Cardiac septum (tissue), 1 donor: ENCODE data around the gene EIPR1. TPM values are rescaled to one million over a fixed set of nuclear protein-coding genes. Genes with fewer than 3 reads are reported as not detected.

ENCODE experiments used
- DNase-seq: peaks from one replicate; pipeline ENCODE4 v3.0.0-alpha.2; 2020; ENCODE audit warnings: low spot score
- intact Hi-C: fragments of 100-400 bp; cut with DNase I; formaldehyde crosslinking; loops from one replicate; pipeline ENCODE4 v1.14.0; 2022
- total RNA-seq: library from RNA; stranded (reverse); fragmentation: NEBNext Ultra II Directional; extraction: Animal tissue kit (Norgen Biotek cat#: 25700); gene quantifications from one replicate; pipeline ENCODE4 v1.2.1, GENCODE V29; 2021
- donor health status: DM: no; HTN: no; CAD: no.

The EIPR1 gene
- total RNA-seq, 1 donor from 2014 or later = 10.5 TPM

DNA sequence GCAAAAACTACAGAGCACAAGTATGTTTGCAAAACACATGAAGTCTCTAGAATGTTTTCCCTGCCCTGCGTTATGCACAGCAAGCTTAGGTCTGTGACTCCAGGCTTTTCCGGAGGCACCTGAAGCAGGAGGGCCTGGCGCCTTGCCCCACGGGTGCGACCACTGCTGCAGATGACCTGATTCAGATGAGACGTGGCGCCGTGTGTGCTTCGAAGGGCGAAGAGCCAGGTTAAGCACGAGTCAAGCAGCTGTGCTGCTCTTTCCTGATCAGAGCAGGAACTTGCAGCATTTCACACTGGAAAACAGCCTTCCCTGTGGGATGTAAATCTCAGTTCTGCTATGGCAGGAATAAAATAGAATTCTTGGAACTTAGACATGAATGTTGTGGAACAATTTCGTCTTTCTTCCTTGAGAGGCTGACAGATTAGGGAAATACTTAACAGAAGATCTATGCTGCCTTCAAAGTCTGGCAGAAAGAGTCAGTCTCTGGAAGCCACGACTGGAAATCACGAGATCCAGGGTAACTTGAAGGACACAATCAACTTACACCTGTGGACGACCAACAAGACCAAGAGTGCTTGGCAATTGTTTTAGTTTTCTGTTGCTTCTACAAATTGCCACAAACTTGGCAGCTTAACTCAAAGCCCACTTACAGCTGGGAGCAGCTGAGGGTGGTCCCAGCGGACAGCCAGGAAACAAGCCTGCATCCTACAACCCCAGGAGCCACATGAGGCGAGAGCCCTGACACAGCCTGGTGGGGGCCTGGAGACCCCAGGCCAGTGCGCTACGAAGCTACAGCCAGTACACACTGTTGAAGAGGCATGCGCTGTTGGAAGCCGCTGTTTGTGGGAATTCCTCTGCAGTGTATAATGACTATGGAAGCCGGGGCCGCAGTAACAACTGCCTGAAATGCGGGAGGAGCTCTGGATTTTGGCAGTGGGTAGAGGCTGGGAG lies 42.9 kb downstream of the EIPR1 start:
- no peak for DNase-seq
- intact Hi-C loops = no loop called here

DNA sequence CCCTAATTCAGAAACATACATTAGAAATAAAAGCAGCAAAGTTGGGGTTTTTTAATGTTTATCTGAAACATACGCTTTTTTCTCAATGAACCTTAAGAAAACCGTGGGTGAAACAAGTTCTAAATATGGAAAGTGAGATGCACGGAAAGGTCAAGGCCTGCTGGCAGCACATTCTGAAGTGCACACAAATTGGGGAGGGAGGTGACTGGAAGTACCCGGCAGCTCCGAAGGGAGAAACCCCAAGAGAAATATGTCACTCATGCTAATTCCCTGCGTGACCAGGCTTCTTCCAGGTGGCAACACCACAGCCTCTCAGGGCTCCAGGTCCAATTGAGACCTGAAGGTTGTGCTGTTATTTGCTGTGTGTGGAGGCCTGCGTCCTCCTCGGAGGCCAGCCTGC lies 45.5 kb downstream of the EIPR1 start:
- intact Hi-C loops = no loop called here
- no peak for DNase-seq

DNA sequence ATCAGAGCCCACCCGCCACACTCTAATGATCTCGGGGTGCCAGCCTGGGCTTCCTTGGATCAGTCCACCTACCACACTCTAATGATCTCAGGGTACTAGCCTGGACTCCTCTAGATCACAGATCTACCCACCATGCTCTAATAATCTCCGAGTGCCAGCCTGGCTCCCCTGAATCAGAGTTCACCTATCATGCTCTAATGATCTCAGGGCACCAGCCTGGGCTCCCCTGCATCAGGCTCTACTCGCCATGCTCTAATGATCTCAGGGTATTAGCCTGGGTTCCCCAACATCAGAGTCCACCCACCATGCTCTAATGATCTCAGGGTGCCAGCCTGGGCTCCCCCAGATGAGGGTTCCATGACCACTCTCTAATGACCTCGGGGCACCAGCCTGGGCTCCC lies 48.1 kb downstream of the EIPR1 start:
- intact Hi-C loops = no loop called here
- no peak for DNase-seq

DNA sequence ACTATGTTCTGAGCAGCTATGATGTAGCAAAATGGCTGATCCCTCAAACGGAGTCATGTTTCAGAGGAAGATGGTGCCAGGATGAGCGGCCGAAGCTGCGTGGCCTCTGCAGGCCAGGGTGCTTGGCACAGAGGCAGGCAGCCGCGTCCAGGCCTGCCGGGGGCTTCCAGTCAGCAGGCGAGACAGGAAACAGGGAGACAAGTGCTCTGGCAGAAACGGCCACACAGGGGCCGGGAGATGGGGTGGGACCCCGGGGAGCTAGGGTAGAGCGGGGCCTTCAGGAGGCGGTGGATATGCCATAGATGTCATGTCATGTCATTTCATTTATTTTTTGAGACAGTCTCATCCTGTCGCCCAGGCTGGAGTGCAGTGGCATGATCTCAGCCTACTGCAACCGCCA lies 50.7 kb downstream of the EIPR1 start:
- intact Hi-C loops = no loop called here
- no peak for DNase-seq

DNA sequence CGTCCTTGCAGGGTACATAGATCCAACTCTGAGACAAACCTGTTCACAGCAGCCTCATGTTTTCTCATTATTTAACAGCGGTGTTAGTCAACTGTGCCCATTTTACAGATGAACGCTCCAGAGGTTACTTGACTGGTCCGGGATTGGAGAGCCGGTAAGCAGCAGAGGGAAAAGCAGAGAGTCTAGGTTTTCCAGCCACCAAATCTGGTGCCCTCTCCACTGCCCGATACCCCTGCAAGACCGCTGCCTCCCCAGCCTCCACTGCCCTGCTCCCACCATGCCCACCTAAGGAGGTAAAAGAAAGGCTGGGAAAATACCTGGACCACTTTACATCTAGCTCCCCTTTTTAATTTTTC lies 51.5 kb downstream of the EIPR1 start:
- intact Hi-C loops = no loop called here
- DNase-seq = no peak

DNA sequence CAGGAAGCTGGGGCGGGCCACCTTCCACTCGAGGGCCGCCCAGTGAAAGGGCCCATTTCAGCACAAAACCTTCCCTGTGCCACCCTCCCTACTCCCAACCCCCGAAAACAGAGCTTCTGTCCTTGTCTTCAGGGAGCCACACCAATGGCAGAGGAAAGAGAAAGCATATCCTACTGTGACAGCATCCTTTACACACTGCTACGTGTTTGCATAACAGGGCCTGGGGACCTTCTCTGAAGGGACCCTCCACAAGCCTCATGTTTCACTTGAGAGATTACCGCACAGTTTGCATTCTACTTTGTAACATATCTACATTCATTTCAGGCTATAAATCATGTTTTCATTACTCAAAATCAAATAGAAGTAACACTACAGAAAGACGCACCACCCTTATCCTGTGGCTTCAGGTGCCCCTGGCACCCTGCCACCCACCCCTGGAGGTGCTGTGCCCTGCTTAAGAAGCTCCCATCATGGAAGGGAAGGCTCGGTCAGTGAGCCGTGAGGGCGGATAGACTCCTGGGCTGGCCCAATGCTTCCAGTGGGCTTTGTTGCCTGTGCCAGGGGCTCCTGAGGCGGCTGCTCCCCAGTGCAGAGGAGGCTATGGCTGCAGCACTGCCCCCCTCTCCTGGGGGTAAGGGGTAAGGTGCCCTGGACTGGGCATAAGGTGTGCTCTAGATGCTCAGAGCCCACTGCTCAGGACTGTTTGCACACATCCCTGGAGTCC lies 52.0 kb downstream of the EIPR1 start:
- intact Hi-C loops = no loop called here
- no peak for DNase-seq

DNA sequence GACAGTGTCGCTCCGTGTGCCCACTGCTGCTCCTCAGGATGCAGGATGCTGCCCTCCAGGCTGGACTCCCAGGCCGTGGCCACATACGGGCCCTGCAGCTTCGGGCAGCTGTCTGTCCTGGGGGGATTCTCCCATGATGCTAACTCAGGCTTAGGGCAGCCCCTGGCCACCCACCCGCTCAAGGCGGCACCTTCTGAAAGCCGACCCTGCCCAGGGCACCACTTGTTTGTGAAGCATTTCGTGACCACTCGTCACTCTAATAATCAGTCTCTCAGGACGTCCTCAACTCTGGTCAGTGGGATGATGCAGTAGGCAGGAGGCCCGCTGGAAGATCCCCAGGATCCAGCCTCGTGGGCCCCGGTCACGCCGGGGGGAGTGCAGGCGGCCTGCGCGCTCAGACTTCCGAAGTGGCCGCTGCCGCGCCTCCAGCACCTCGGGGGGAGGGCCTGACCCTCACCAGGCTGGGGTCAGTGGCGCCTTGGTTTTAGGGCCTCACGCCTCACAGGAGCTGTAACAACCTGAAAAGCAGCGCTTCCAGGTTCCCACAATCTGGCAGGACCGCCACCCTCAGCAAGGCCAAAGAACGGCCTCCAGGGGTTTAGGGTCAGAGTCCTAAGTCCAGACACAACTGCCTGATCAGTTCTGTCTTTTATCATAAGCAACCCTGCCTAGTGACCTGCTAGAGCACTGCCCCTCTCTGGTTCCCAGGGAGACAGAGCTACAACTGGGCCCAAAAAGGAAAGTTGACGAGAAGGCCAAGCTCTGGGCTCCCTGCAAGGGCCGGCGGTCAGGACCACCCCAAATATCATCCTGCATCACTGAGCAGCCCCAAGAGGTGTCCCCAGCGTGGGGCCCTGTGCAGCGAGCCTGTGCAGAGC lies 53.0 kb downstream of the EIPR1 start:
- DNase-seq = no peak
- intact Hi-C loops = no loop called here

DNA sequence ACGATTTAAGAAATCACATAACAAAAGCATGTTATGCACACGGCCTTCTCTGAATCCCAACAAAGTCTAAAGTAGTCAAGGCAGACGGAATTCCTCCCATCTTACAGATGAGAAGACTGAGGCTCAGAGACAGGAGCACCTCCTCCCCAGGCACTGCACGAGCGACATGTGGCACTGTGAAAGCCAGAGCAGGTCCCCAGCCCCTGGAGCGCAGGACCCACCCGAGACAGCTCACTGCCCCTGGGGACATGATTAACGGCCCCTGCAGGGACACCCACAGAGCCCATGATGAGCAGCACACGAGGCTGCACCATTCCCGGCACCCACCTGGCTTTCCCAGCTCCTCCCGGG lies 53.6 kb downstream of the EIPR1 start:
- intact Hi-C loops = no loop called here
- no peak for DNase-seq

DNA sequence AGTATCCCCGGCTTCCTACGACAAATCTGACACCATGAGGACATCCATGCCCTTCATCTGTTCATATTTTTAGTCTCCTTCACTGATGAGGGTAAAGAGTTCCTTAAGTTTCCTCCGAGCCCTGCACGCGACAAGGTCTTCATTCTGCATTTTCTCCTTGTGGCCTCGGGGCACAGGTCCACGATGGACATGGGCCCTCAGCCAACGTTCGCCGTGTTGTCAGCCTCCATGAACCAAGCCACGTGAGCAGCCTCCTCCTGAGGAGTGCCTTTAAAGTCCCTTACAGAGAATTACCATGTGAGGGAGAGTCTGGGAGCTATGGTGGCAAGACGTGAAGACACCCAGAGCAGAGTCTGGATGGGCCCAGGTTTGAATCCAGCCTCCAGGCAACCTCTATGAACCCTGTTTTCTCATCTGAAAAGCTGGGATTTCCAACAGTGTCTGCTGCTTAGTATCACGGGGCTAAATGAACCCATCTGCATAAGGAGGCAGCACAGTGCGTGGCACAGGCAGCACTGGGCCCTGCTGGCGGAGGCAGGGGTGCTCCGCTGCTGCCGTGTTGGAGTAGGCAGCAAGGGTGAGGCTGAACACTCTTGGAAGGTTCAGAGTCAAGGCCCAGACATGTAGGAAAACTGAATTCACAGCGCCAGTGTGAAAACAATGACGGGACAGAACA lies 54.1 kb downstream of the EIPR1 start:
- no peak for DNase-seq
- intact Hi-C loops = no loop called here

DNA sequence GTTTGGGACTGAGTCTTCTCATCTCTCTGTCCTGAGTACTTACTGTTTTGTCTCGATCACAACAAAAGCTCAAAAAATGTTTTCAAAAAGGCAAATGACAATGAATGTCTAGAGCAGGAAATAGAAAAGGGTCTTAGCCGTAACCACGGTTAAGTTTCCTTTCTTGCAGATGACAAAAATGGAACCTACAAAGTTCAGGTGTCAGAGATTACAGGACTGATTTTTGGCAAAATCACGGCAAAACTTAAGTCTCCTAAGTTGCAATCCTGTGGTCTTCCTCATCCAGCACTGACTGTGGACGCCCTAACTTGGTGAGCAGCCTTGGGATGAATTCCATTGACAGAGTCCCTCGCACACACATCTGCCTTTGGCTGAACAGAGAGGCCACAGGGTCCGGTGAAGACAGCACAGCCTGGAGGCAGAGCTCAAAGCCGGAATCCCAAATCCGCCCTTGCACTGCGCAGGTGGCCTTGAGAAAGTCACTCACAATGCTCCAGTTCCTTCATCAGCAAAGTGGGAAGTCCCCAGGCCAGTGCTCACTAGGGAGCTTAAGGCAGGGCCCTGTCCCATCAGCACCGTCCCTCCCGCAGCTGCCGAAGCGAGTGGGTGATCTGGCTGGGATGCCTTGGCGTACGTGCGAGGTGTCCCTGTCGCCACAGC lies 55.2 kb downstream of the EIPR1 start:
- no peak for DNase-seq
- intact Hi-C loops = no loop called here

DNA sequence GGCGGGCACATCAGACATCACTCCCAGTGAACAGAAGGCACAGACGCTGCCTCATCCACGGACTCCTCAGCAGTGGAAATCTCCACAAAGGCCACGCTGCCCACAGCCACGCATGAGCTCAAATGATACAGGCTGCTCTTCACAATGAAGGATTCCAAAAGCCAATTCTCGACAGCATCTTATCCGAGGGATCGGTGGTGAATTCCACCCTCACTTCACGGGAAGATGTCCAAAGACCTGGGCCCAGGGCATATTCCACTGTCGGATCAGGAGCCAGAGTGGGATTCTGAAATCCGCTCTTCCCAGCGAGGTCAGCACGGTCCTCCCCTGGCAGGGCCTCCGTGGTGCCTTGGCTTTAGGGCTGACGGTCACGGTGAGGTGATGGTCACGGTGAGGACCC lies 55.8 kb downstream of the EIPR1 start:
- intact Hi-C loops = no loop called here
- no peak for DNase-seq

DNA sequence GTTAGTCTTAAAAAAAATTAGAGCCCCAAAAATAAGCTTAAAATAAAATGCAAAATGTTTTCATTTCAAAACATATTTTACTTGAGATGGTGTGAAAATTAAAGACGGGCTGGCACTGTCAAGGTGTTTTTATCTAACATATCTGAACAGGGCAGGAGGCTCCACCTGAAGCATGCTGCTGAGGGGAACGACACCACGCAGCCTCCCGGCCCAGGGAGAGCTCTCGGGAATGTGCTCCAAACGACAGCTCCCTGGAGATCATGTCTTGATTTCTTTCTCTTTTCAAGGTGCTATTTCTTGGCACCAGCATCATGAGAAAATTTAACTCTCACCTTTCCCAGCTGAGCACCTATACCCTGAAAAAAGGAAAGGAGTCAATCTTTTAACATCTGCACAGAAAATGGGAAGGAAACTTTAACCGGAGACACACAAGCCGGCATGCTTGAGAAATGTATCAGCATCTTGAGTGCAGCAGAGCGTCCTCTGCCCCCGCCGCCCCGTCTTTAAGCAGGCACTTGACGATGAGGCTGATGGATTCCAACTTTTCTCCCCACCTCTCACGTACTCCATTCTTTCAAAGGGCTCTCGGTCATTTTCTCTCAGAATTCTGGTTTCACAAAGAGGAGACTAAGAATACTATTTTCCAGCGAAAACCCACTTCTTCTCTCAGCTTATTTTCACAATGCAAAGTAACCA lies 56.6 kb downstream of the EIPR1 start:
- DNase-seq = no peak
- intact Hi-C loops = no loop called here

DNA sequence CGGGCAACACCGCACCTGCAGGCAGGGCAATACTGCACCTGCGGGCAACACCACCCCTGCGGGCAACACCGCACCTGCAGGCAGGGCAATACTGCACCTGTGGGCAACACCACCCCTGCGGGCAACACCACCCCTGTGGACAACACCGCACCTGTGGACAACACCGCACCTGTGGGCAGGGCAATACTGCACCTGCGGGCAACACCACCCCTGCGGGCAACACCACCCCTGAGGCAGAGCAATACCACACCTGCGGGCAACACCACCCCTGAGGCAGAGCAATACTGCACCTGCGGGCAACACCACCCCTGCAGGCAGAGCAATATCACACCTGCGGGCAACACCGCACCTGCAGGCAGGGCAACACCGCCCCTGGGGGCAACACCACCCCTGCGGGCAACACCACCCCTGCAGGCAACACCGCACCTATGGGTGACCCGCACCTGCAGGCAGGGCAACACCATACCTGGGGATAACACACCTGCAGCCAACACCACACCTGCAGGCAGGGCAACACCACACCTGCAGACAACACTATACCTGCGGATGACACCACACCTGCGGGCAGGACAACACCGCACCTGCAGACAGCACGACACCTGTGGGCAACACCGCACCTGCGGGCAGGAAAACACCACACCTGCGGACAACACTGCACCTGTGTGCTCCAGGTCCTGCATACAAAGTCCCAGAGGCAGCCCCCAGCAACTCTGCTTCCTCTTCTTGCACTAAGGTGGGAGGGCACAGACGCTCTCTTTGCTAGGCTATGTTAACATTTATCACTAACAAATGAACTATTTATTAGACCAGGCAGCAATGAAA lies 57.7 kb downstream of the EIPR1 start:
- intact Hi-C loops = no loop called here
- no peak for DNase-seq

DNA sequence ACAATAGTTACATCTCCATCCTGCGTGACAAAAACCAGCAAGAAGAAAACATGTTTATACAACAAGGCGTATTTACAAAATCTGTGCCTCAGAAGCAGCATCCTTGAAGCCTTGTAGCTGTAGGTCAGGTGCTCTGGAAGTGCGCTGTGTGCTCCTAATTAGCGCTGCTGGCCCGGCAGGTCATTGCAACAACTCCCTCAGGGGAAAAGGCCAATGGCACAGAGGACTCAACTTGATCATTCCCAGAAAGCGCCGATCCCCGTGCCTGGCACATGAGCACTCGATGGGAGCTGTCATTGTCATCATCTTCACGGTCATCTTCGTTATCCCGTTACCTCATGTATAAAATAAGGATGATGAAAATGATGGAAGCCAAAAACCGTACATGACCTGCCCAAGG lies 58.5 kb downstream of the EIPR1 start:
- intact Hi-C loops = no loop called here
- DNase-seq = no peak

DNA sequence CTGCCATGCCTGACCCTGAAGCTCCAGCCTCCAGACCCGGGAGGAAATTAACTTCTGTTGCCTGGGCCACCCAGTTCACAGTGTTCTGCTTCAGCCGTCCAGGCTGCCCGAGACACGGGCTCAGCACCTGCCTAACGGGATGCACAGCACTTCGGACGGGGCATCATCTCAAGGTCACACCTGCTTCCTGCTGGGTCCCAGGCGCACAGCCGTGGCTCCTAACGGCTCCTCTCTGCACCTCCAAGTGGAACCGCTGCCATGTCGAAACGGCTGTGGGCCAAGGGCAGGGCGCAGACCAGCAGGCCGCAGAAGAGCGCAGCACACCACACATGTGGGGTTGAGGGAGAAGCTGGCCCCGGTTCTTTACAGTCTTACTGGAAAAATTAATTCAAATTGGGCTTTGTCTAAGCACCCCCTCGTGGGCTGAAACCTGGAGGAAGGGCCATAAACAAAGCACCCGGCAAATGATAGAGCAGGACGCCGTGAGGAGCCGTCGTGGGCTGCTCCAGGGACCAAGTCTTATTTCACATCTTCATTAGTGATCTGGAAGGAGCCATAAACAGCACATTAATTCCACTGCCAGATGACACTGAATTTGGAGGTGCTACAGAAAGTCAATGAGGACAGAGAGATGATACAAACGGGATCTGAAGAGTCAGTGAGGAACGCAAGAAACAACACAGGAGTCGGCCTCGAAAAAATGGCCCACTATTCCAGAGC lies 59.6 kb downstream of the EIPR1 start:
- no peak for DNase-seq
- intact Hi-C loops = no loop called here

DNA sequence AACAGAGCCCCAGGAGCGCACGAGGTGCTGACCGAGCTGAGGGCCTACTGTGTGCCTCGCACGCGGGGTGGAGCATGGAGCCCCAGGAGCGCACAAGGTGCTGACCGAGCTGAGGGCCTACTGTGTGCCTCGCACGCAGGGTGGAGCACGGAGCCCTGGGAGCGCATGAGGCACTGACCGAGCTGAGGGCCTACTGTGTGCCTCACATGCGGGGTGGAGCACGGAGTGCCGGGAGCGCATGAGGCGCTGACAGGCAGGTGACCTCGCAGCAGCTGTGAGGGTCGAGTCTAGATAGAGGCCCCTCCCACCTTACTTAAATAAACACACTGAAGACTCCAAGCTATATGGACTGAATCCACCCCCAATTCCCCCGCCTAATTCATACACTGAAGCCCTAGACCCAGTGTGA lies 60.3 kb downstream of the EIPR1 start:
- intact Hi-C loops = no loop called here
- no peak for DNase-seq
